Renal cortical epithelial cell (primary cell): ENCODE measurements around the gene RHBDD3. TPM values are rescaled to one million over a fixed set of nuclear protein-coding genes. Genes with fewer than 3 reads are reported as not detected.
"Not testable (repeated sequence)": the region's sequence is repeated elsewhere in the genome, so short reads cannot be mapped to it uniquely, and the experiment has no call there.

ENCODE experiments used
- DNase-seq: peaks from one replicate; pipeline ENCODE4 v3.0.0-alpha.2; 2011; ENCODE audit warnings: low read depth
- total RNA-seq: library from RNA; depleted of rRNA; stranded (reverse); fragments of >200 nt; gene quantifications from 2 replicates; pipeline ENCODE4 v1.2.3, GENCODE V29; 2014

Gene RHBDD3
- total RNA-seq, 1 donor from 2014 or later = 19.3 TPM

DNA sequence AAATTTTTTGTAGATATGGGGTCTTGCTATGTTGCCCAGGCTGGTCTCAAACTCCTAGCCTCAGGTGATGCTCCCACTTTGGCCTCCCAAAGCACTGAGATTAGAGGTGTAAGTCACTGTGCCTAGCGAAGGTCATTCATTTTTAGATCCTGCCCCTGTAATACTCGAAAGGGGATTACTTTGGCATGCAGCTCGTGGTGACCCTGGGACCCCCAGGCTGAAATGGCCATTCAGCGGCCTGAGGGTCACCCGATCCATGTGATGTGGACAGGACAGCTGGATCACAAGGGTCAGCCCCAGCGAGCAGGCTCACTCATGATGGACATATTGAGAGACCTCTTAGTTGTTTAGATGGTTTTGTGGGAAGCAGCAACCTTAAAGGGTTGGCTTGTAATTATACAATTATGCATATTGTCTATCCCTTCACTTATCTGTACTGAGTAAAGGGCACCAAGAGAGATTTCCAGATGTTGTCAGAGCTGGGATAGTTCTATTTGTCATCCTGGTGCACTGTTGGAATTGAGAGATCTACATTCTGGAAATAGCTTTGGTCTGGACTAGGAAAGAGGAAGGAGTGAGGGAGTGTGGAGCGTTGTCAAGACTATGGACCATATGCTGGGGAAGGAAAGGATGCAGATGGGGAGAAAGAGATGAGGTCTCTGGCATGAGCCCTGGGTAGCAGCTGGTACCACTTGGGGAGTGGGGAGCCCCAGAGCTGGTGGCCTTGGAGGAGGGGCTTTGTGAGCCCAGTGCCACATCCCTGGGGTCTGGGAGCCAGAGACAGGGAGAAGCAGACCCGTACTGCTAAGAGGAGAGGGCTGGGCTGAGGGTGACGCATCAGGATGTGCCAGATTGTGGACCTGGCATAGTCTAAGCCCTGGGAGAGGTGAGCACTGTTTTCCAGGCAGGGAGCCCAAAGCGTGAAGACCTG, 15.5 kb downstream of the RHBDD3 start:
- DNase-seq = no peak

DNA sequence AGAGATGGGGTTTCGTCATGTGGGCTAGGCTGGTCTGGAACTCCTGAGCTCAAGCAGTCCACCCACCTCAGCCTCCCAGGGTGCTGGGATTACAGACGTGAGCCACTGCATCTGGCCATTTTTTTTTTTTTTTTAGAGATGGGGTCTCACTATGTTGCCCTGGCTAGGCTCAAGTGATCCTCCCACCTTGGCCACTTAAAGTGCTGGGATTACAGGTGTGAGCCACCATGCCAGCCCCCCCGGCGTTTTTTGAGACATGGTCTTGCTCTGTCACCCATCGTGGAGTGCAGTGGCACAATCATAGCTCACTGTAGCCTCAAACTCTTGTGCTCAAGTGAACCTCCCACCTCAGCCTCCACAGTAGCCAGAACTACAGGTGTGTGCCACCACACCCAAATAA, 16.5 kb downstream of the RHBDD3 start:
- no peak for DNase-seq

GRCh38 chr22:29247891-29248290, 19.9 kb downstream of the RHBDD3 start:
- not testable (repeated sequence) for DNase-seq

DNA sequence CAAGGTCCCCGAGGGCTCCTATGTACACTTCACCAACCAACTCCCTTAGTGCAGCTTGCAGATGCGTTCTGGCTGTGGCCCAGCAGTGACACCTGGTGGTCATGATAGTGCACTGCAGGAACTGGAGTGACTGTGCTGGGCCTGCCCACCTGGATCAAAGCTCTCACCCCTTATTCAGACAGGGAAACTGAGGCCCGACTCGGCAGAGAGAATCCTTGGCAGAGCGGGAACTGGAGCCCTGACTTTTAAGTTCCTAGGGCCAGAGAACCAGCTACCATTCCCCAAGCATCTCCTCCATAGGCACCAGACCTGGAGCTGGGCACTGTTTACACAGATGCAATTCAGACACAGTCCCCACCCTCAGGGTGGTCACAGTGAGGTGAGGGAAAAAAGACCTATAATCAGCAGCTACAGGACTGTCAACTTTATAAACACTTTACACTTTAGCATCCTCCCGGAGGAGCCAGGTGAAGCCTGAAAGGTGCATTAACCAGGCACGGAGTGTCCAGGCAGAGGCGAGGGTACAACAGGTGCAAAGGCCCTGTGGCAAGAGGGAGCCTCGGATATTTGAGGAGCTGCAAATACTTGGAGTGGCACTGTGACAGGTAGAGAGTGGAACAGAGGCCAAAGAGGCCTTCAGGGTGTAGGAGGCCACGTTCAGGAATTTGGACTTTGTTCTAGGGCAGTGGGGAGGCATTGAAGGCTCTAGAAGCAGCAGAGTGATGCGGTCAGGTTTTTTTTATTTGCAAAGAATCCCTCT, 22.0 kb downstream of the RHBDD3 start:
- DNase-seq = peak; percentile 39

- no peak for DNase-seq
Measured at GRCh38 chr22:29244785-29245625, 22.8 kb downstream of the RHBDD3 start.

DNA sequence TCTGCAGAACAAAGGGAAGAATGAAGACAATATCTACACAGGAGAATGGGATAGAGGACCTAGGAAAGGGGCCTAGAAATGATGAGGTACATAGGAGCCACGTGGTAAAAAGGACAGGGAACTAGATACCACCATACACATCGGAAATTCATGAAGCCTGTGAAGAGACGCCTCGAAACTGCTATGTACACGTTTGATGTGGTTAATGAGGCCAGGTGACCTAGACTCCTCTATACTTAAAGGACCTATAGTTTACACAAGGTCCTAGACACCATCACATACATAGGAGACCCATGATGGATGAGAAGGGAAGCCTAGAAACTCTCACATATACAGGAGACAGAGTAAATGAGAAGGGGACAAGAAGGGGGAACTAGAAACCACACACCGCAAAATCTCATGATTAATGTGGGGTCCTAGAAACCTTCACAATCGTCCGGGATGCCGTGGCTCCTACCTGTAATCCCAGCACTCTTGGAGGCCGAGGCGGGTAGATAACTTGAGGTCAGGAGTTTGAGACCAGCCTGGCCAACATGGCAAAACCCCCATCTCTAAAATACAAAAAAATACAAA, 23.8 kb downstream of the RHBDD3 start:
- no peak for DNase-seq

DNA sequence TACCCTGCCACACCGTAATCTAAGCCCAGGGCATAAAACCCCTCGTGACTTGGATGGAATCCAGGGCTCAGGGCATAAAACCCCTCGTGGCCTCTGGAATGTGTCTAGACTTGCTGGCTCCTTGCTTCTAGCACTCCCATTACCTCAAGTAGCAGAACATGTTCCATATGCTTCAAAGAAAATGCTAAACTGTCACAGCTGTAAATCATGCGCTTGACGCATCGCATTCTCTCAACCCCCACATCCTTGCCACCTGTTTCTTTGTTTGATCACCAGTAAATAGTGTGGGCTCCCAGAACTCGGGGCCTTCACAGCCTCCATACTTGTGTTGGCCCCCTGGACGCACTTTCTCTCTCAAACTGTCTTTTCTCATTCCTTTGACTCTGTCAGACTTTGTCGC, 27.3 kb downstream of the RHBDD3 start:
- not testable (repeated sequence) for DNase-seq

GRCh38 chr22:29233277-29233877, 34.4 kb downstream of the RHBDD3 start:
- DNase-seq = no peak

DNA sequence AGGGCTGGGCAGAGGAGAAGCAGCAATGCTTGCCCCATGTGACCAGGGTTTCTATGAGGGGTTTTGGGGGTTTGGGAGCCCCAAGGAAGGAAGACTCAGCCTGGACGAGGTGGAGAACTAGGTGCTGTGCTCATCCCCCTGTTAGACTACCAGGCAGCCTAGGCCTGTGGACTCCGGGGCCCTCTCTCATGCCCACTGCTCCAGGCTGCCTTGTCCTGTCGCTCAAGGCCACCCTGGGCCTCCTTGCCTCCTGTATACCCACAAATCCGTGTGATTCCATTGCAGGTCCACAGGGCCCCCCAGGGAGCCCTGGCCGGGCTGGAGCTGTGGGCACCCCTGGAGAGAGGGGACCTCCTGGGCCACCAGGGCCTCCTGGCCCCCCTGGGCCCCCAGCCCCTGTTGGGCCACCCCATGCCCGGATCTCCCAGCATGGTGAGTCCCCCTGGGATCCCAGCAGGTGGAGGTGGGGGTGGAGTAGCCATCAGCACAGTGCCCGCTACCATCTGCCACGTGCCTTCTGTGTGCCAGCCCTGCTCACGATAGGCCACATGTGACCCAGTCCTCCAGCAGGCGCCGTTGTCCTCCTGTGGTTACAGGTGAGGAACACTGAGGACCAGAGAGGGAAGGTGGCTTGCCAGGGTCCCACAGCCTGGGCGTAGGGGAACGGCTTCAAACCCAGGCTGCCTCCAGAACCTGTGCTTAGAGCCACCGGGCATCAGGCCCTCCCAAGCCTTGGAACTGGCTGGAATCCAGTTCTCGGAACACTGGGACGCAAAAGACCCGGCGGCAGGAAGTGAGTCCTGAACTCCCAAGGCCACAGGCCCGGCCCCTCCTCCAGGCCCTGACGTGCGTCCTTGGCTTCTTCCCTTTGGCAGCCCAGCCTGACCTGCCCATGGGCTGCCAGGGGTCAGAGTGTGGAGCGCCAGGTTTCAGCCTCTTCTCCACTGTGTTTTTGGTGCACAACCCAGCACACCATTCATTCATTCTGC, 35.5 kb downstream of the RHBDD3 start:
- DNase-seq = no peak

- DNase-seq = no peak
Measured at GRCh38 chr22:29230972-29231875, 36.6 kb downstream of the RHBDD3 start.

GRCh38 chr22:29226351-29226981, 41.3 kb downstream of the RHBDD3 start:
- no peak for DNase-seq

DNA sequence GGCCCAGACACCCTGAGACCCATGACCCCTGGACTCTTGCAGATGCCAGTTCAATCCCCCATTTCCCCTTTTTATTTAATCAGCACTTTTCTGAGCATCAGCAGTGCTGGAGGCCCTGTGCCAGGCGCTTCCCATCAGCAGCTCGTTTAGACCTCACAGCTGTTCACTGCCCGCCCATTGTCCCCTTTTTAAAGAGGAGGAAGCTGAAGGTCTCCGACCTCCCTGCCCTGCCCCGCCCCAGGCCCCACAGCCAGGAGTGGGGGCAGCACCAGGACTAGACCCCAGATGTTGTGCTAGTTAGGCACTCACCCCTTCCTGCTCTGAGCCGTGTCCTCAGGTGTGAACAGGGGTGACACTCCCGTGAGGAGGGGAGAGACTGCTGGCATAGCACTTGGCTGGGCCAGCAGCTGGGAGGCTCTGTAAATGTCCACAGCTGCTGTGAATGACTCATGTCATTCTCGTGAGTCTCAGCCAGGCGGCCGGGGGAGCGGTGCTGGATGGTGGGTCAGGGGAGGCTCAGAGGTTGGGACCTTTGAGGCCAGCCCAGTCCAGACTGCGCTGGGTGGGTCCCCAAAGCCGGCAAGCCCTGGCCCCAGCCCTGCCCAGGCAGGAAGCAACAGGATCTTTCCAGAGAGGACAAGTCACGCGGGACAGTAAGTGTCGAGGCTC, 42.2 kb downstream of the RHBDD3 start:
- no peak for DNase-seq

GRCh38 chr22:29224859-29225410, 42.8 kb downstream of the RHBDD3 start:
- DNase-seq = no peak

DNA sequence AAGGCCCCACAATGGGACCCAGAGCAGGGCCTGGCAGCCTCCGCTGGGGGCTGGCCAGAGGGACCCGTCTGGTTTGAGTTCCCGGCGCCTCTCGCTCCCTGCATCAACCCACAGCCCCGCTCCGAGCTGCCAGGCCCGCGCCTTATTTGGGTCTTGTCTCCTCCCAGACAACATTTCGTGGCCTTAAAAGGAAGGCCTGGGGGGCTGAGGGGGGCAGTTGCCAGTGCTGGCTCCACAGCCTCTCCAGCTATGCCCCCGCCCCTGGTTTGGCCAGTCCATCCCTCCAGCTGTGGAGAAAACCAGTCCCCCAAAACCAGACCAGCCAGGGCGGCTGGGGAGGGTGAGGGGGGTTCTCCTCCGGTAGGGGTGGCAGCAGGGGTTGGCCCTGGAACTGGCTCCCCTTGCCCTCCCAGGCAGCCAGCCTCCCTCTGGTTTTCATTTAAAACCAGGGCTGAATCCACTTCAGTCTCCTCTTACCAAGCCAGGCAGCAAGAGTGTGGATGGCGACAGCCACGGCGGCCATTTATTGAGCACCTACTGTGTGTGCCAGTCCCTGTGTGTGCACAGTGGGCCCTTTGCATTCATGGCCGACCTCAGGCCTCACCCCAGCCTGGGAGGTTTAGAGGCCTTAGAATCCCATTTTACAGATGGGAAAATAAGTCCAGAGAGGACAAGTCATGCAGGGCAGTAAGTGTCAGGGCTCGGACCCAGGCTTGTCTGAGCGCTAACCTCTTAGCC, 43.5 kb downstream of the RHBDD3 start:
- DNase-seq = no peak

DNA sequence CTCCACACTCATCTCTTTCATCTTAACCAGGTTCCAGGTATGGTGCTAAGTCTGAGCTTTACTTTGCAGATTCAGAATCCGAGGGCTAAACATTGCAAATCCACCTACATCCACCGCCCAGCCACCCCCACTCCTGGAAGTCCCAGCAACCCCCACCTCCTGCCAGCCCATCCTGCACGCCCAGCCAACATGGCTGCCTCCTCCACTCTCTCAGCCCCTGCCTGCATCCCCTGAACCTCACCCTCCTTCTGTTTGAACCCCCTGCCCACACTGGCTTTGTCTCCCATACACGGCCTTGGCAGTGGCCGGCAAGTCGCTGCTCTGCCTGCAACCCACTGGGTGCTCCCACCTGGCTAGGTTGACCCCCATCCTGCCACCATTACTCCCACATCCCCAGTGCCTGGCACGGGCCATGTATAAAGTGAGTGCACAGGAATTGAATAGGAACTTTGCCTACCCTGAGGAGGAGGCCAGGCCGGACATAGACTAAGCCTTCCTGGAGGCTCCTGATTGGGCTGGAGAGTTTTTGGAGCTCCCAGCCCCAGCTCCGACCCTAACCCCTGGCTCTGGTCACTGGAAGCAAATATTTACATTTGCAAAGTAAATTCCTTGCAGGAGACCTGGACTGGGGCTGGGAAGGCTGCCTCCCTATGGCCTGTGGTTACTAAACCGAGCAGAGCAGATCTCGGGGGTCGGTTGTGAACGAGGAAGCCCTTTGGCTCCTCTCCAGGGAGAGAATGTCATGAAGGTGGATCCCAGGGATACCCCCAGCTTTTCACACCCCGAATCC, 47.7 kb downstream of the RHBDD3 start:
- DNase-seq = no peak

GRCh38 chr22:29219409-29219782, 48.4 kb downstream of the RHBDD3 start:
- not testable (repeated sequence) for DNase-seq
